Small intestine (tissue), 7 donors: ENCODE data around the gene AKAIN1. TPM values are rescaled to one million over a fixed set of nuclear protein-coding genes. Genes with fewer than 3 reads are reported as not detected.

Experiments
- DNase-seq, 2 donors: peaks; one replicate each; pipeline versions ENCODE4 v3.0.0 to v3.0.0-alpha.2; 2013
- FAIRE-seq: peaks from 2 replicates; lab custom pipeline; 2012; peaks lifted over from hg19 to GRCh38; lab: Jason Lieb, UNC
- H3K27ac ChIP-seq, 3 donors: one replicate each; pipeline ENCODE4 v1.5.1; 2013; ENCODE audit warnings: low read length in 2 of 3, mild to moderate bottlenecking in 2 of 3, control low read depth in 1 of 3, inconsistent platforms in 1 of 3, low read depth in 1 of 3, moderate library complexity in 1 of 3
- H3K27me3 ChIP-seq, 3 donors: one replicate each; pipeline ENCODE4 v1.6.1; 2013; ENCODE audit warnings: low read length in 3 of 3, inconsistent platforms in 1 of 3; ENCODE audit not compliant: control insufficient read depth in 3 of 3, insufficient read depth in 3 of 3
- H3K36me3 ChIP-seq, 3 donors: one replicate each; pipeline ENCODE4 v1.6.1; 2013; ENCODE audit warnings: low read length in 3 of 3, inconsistent platforms in 1 of 3, low read depth in 1 of 3, mild to moderate bottlenecking in 1 of 3, moderate library complexity in 1 of 3; ENCODE audit not compliant: control insufficient read depth in 3 of 3, insufficient read depth in 2 of 3
- H3K4me1 ChIP-seq, 3 donors: one replicate each; pipeline ENCODE4 v1.6.1; 2013; ENCODE audit warnings: low read length in 2 of 3, inconsistent platforms in 1 of 3, low read depth in 1 of 3, mild to moderate bottlenecking in 1 of 3, moderate library complexity in 1 of 3; ENCODE audit not compliant: control insufficient read depth in 3 of 3, insufficient read depth in 2 of 3
- H3K4me3 ChIP-seq, 3 donors: one replicate each; pipeline ENCODE4 v1.5.1; 2013; ENCODE audit warnings: low read length in 3 of 3, control low read depth in 1 of 3, inconsistent platforms in 1 of 3, low read depth in 1 of 3, mild to moderate bottlenecking in 1 of 3, moderate library complexity in 1 of 3
- H3K9me3 ChIP-seq, 2 donors: one replicate each; pipeline ENCODE4 v1.6.1; 2013; ENCODE audit warnings: low read depth in 1 of 2, low read length in 1 of 2; ENCODE audit not compliant: control insufficient read depth in 2 of 2, insufficient read depth in 1 of 2
- WGBS, 3 donors: extraction: QIAGEN DNeasy Blood & Tissue Kit; methylation state at CpG; one replicate each; pipeline ENCODE4 v1.1.7; 2013; 5-methylcytosine and 5-hydroxymethylcytosine counted together
- polyA plus RNA-seq, 4 donors: library from polyadenylated mRNA; stranded (reverse) in 3 of 4; unstranded in 1 of 4; fragments of 200-250 nt in 3 of 4; fragments of 120-200 nt in 1 of 4; gene quantifications; one replicate each; pipeline versions ENCODE4 v1.2.1 to v1.2.3, GENCODE V29; 2013
- donor health status: healthy with polysubstance abuse.
- donor health status: control.
- donor health status: control.
- donor health status: Bipolar disorder and iron deficiency.
- donor health status: healthy.

The AKAIN1 gene
- polyA plus RNA-seq, 4 donors = 0.13 to 0.22 TPM; not detected in 2

- no peak for FAIRE-seq
- DNase-seq = no peak
- 84 to 90% (median 88%) methylated on average over 6 of the region's 6 CpGs for WGBS, 3 donors
- H3K27me3 ChIP-seq = no peaks in the 10 kb centered on the region
- H3K4me3 ChIP-seq = no peak overlapping the region
- H3K9me3 ChIP-seq = no peaks in the 10 kb centered on the region
- no peak overlapping the region for H3K27ac ChIP-seq
- no peaks in the 10 kb centered on the region for H3K36me3 ChIP-seq
- no peaks in the 10 kb centered on the region for H3K4me1 ChIP-seq
Observed at GRCh38 chr18:5173646-5174045, 23.4 kb downstream of the AKAIN1 start.

- FAIRE-seq = no peak
- H3K36me3 ChIP-seq = no peaks in the 10 kb centered on the region
- no peaks in the 10 kb centered on the region for H3K27me3 ChIP-seq
- H3K9me3 ChIP-seq = no peaks in the 10 kb centered on the region
- no peak for DNase-seq
- H3K27ac ChIP-seq = no peak overlapping the region
- WGBS, 3 donors = 78 to 85% (median 80%) methylated on average over 2 of the region's 2 CpGs
- H3K4me1 ChIP-seq = no peaks in the 10 kb centered on the region
- H3K4me3 ChIP-seq = no peak overlapping the region
Observed at GRCh38 chr18:5173236-5173635, 23.8 kb downstream of the AKAIN1 start.

- H3K9me3 ChIP-seq = no peaks in the 10 kb centered on the region
- FAIRE-seq = no peak
- DNase-seq = peak in 1 of 2 donors; percentile 6
- no peak overlapping the region for H3K27ac ChIP-seq
- H3K4me3 ChIP-seq = no peak overlapping the region
- WGBS, 3 donors = 24 to 45% (median 30%) methylated on average over 2 of the region's 2 CpGs
- no peaks in the 10 kb centered on the region for H3K27me3 ChIP-seq
- no peaks in the 10 kb centered on the region for H3K36me3 ChIP-seq
- H3K4me1 ChIP-seq = no peaks in the 10 kb centered on the region
Observed at GRCh38 chr18:5167831-5168230, 29.2 kb downstream of the AKAIN1 start.

GRCh38 chr18:5166606-5167280 lies 30.3 kb downstream of the AKAIN1 start:
- DNase-seq (no peak), FAIRE-seq (no peak)
- 44 to 48% (median 48%) methylated on average over 2 of the region's 2 CpGs for WGBS, 3 donors
- Histone ChIP-seq H3K27me3 (no peaks in the 10 kb centered on the region), H3K36me3 (no peaks in the 10 kb centered on the region), H3K4me1 (no peaks in the 10 kb centered on the region), H3K9me3 (no peaks in the 10 kb centered on the region), H3K4me3 (no peak overlapping the region), H3K27ac (no peak overlapping the region)

GRCh38 chr18:5164903-5165302 lies 32.2 kb downstream of the AKAIN1 start:
- 33 to 65% (median 42%) methylated on average over 2 of the region's 2 CpGs for WGBS, 3 donors

GRCh38 chr18:5162111-5162510 lies 34.9 kb downstream of the AKAIN1 start:
- DNase-seq (no peak), FAIRE-seq (no peak)
- H3K9me3 ChIP-seq = no peaks in the 10 kb centered on the region
- no peaks in the 10 kb centered on the region for H3K4me1 ChIP-seq
- H3K27me3 ChIP-seq = no peaks in the 10 kb centered on the region
- H3K36me3 ChIP-seq = no peaks in the 10 kb centered on the region
- H3K27ac ChIP-seq = no peak overlapping the region
- no peak overlapping the region for H3K4me3 ChIP-seq

More at GRCh38 chr18:5164903-5165302, 32.2 kb downstream of the AKAIN1 start:
- H3K9me3 ChIP-seq = no peaks in the 10 kb centered on the region
- no peaks in the 10 kb centered on the region for H3K36me3 ChIP-seq
- DNase-seq = no peak
- H3K4me1 ChIP-seq = no peaks in the 10 kb centered on the region
- no peak for FAIRE-seq
- H3K27me3 ChIP-seq = no peaks in the 10 kb centered on the region
- H3K4me3 ChIP-seq = no peak overlapping the region
- H3K27ac ChIP-seq = no peak overlapping the region

GRCh38 chr18:5159080-5159479 lies 38.0 kb downstream of the AKAIN1 start:
- H3K4me3 ChIP-seq = no peak overlapping the region

GRCh38 chr18:5158587-5158986 lies 38.5 kb downstream of the AKAIN1 start:
- DNase-seq = no peak
- H3K36me3 ChIP-seq = no peaks in the 10 kb centered on the region
- H3K27ac ChIP-seq = no peak overlapping the region
- FAIRE-seq = no peak
- WGBS, 3 donors = 63 to 82% (median 74%) methylated on average over 2 of the region's 2 CpGs
- H3K4me1 ChIP-seq = no peaks in the 10 kb centered on the region
- H3K4me3 ChIP-seq = no peak overlapping the region
- H3K9me3 ChIP-seq = no peaks in the 10 kb centered on the region
- peaks cover 0 to 3% (median 0%) of the 10 kb centered on the region in 3 donors for H3K27me3 ChIP-seq

More at GRCh38 chr18:5159080-5159479, 38.0 kb downstream of the AKAIN1 start:
- DNase-seq (no peak), FAIRE-seq (no peak)
- Histone ChIP-seq H3K4me1 (no peaks in the 10 kb centered on the region), H3K27me3 (peaks cover 0 to 3% (median 0%) of the 10 kb centered on the region in 3 donors), H3K27ac (no peak overlapping the region), H3K9me3 (no peaks in the 10 kb centered on the region), H3K36me3 (no peaks in the 10 kb centered on the region)
- 44 to 72% (median 50%) methylated on average over 3 of the region's 3 CpGs for WGBS, 3 donors

- DNase-seq = no peak
- Histone ChIP-seq H3K36me3 (no peaks in the 10 kb centered on the region), H3K4me1 (no peaks in the 10 kb centered on the region), H3K9me3 (no peaks in the 10 kb centered on the region), H3K27ac (no peak overlapping the region), H3K4me3 (no peak overlapping the region), H3K27me3 (peaks cover 0 to 3% (median 0%) of the 10 kb centered on the region in 3 donors)
- no peak for FAIRE-seq
- 47 to 59% (median 50%) methylated on average over 3 of the region's 3 CpGs for WGBS, 3 donors
Observed at GRCh38 chr18:5158172-5158571, 38.9 kb downstream of the AKAIN1 start.
